ENCODE measurements around the gene NETO1.

Gene NETO1

DNA sequence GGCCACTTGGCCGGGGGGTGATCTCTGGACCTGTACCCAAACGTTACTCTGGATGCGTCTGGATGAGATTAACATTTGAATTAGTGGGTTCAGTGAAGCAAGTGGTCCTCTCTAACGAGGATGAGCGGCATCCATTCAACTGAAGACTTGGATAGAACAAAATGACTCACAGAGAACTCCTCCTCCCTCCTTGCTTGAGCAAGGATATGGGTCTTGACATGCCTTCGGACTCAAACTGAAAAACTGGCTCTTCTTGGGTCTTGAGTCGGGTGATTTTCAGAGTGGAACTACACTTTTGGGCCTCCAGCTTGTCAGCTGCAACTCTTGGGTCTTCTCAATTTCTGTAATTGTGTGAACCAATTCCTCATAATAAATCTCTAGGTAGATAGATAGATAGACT, 47.2 kb downstream of the NETO1 start:
- Mint-ChIP-seq H3K4me3 (no peak overlapping the region), H3K27ac (no peak overlapping the region), H3K9me3 (peaks cover 5% of the 10 kb centered on the region), H3K36me3 (ENCODE audit: low read depth) (no peaks in the 10 kb centered on the region), H3K27me3 (no peaks in the 10 kb centered on the region), H3K4me1 (ENCODE audit: low read depth) (no peaks in the 10 kb centered on the region)

DNA sequence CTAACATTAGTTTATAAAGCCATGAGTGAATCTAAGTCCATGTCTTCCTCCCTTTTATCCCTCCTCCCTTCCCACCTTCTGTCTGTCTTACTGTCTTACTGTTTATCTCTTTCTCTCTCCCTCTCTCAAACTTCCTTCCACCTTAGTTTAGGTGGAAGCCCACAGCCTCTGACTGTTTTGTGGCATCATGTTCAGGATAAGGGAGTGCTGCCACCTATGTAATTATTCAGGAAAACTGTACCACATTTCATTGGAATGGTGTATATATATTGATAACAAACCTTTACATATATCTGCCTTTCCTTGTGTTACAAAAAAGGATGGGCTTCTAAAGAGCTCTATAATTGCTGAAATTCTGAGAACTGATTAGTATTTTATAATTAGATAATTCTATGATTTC, 48.7 kb downstream of the NETO1 start:
- no peaks in the 10 kb centered on the region for H3K4me1 Mint-ChIP-seq (ENCODE audit: low read depth)
- no peaks in the 10 kb centered on the region for H3K36me3 Mint-ChIP-seq (ENCODE audit: low read depth)
- no peaks in the 10 kb centered on the region for H3K27me3 Mint-ChIP-seq
- no peak overlapping the region for H3K27ac Mint-ChIP-seq
- no peak overlapping the region for H3K4me3 Mint-ChIP-seq
- peaks cover 5% of the 10 kb centered on the region for H3K9me3 Mint-ChIP-seq

GRCh38 chr18:72811047-72811446, 56.7 kb downstream of the NETO1 start:
- Mint-ChIP-seq H3K36me3 (ENCODE audit: low read depth) (no peaks in the 10 kb centered on the region), H3K27ac (no peak overlapping the region), H3K27me3 (no peaks in the 10 kb centered on the region), H3K4me3 (no peak overlapping the region), H3K9me3 (peaks cover 5% of the 10 kb centered on the region), H3K4me1 (ENCODE audit: low read depth) (no peaks in the 10 kb centered on the region)

- H3K27ac Mint-ChIP-seq = no peak overlapping the region
- H3K4me1 Mint-ChIP-seq (ENCODE audit: low read depth) = no peaks in the 10 kb centered on the region
- H3K9me3 Mint-ChIP-seq = peaks cover 5% of the 10 kb centered on the region
- H3K36me3 Mint-ChIP-seq (ENCODE audit: low read depth) = no peaks in the 10 kb centered on the region
- no peaks in the 10 kb centered on the region for H3K27me3 Mint-ChIP-seq
- H3K4me3 Mint-ChIP-seq = no peak overlapping the region
Observed at GRCh38 chr18:72808680-72809079, 59.1 kb downstream of the NETO1 start.

- H3K27me3 Mint-ChIP-seq = no peaks in the 10 kb centered on the region
- no peaks in the 10 kb centered on the region for H3K9me3 Mint-ChIP-seq
- H3K36me3 Mint-ChIP-seq (ENCODE audit: low read depth) = no peaks in the 10 kb centered on the region
- H3K4me3 Mint-ChIP-seq = no peak overlapping the region
- H3K27ac Mint-ChIP-seq = no peak overlapping the region
- H3K4me1 Mint-ChIP-seq (ENCODE audit: low read depth) = no peaks in the 10 kb centered on the region
Observed at GRCh38 chr18:72799106-72799505, 68.7 kb downstream of the NETO1 start.

GRCh38 chr18:72783530-72783929, 84.3 kb downstream of the NETO1 start:
- no peaks in the 10 kb centered on the region for H3K9me3 Mint-ChIP-seq
- H3K27ac Mint-ChIP-seq = no peak overlapping the region
- H3K36me3 Mint-ChIP-seq (ENCODE audit: low read depth) = no peaks in the 10 kb centered on the region
- no peaks in the 10 kb centered on the region for H3K4me1 Mint-ChIP-seq (ENCODE audit: low read depth)
- H3K4me3 Mint-ChIP-seq = no peak overlapping the region
- no peaks in the 10 kb centered on the region for H3K27me3 Mint-ChIP-seq

GRCh38 chr18:72774914-72775313, 92.9 kb downstream of the NETO1 start:
- no peaks in the 10 kb centered on the region for H3K27me3 Mint-ChIP-seq

GRCh38 chr18:72772916-72773315, 94.9 kb downstream of the NETO1 start:
- Mint-ChIP-seq H3K9me3 (no peaks in the 10 kb centered on the region), H3K36me3 (ENCODE audit: low read depth) (no peaks in the 10 kb centered on the region), H3K27ac (no peak overlapping the region), H3K27me3 (no peaks in the 10 kb centered on the region), H3K4me1 (ENCODE audit: low read depth) (no peaks in the 10 kb centered on the region), H3K4me3 (no peak overlapping the region)

More at GRCh38 chr18:72774914-72775313, 92.9 kb downstream of the NETO1 start:
- no peak overlapping the region for H3K27ac Mint-ChIP-seq
- no peaks in the 10 kb centered on the region for H3K9me3 Mint-ChIP-seq
- H3K4me1 Mint-ChIP-seq (ENCODE audit: low read depth) = no peaks in the 10 kb centered on the region
- no peaks in the 10 kb centered on the region for H3K36me3 Mint-ChIP-seq (ENCODE audit: low read depth)
- H3K4me3 Mint-ChIP-seq = no peak overlapping the region

- Mint-ChIP-seq H3K4me1 (ENCODE audit: low read depth) (no peaks in the 10 kb centered on the region), H3K4me3 (no peak overlapping the region), H3K9me3 (no peaks in the 10 kb centered on the region), H3K36me3 (ENCODE audit: low read depth) (no peaks in the 10 kb centered on the region), H3K27ac (no peak overlapping the region), H3K27me3 (no peaks in the 10 kb centered on the region)
Observed at GRCh38 chr18:72768681-72769229, 99.0 kb downstream of the NETO1 start.

DNA sequence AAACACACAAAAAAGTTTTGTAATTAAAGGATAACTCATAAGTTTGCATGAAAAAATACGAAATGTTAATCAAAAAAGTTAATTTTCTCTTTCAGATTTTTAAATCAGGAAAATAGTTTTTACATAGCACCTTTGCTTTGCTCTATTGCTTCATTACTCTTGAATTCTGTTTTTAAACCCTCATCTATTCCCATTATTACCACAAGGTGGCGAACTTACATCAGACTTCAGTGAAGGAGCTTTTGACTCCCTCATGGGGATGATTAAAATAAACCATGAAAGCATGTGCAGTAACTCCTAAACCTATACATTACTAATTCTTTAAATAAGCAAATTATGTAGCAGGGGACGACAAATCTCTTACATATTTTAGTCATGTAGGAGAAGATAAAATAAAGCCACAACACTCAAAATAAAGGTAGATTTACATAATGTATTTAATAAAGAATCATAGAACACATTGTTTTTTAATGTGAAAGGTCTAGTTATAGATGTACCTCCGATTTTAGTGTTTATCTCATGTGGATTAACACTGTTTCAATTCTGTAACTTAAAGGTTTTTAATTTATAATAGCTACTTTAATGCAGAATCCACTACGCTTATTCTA, 105.2 kb downstream of the NETO1 start:
- no peaks in the 10 kb centered on the region for H3K27me3 Mint-ChIP-seq
- no peaks in the 10 kb centered on the region for H3K9me3 Mint-ChIP-seq
- no peak overlapping the region for H3K4me3 Mint-ChIP-seq
- H3K36me3 Mint-ChIP-seq (ENCODE audit: low read depth) = no peaks in the 10 kb centered on the region
- H3K27ac Mint-ChIP-seq = no peak overlapping the region
- H3K4me1 Mint-ChIP-seq (ENCODE audit: low read depth) = no peaks in the 10 kb centered on the region

GRCh38 chr18:72752220-72752619, 115.6 kb downstream of the NETO1 start:
- no peaks in the 10 kb centered on the region for H3K36me3 Mint-ChIP-seq (ENCODE audit: low read depth)
- H3K27me3 Mint-ChIP-seq = no peaks in the 10 kb centered on the region
- H3K27ac Mint-ChIP-seq = no peak overlapping the region
- no peaks in the 10 kb centered on the region for H3K4me1 Mint-ChIP-seq (ENCODE audit: low read depth)
- H3K4me3 Mint-ChIP-seq = no peak overlapping the region
- no peaks in the 10 kb centered on the region for H3K9me3 Mint-ChIP-seq

DNA sequence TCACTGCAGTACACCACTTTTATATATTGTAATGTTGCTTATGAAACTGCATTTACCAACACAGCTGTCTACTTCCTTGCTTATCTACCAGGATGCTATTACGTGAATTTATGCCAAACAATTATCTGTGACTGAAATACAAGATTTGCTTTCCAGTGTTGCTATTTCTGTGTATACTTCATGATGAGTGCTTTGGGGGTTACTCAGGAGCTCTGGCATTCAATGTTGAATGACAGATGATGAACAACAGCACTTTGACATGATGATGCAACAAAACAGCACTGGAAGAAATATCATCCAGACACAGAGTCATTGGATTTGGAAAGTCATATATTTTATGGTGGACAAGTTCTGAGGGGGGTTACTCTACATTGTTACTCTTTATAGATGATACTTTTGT, 125.8 kb downstream of the NETO1 start:
- Mint-ChIP-seq H3K9me3 (no peaks in the 10 kb centered on the region), H3K27ac (no peak overlapping the region), H3K27me3 (no peaks in the 10 kb centered on the region), H3K4me1 (ENCODE audit: low read depth) (no peaks in the 10 kb centered on the region), H3K4me3 (no peak overlapping the region), H3K36me3 (ENCODE audit: low read depth) (no peaks in the 10 kb centered on the region)

DNA sequence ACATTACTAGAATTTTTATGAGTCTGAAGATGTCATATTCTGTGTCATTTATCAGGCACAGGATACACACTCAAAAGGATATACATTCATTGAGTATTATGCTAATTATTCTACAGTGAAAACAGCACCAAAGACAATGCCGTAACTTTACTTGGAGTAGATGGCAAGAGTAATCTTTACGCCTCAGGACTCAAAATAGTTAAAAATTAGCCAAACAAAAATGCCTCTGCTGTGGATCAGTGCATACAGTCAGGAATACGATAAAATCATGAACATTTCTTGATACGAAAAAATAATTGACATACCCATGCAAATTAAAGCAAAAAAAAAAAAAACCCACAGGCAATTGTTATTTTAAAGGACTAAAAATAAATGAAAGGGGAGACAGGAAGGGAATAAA, 129.7 kb downstream of the NETO1 start:
- H3K27ac Mint-ChIP-seq = no peak overlapping the region
- no peaks in the 10 kb centered on the region for H3K36me3 Mint-ChIP-seq (ENCODE audit: low read depth)

GRCh38 chr18:72727776-72728175, 140.0 kb downstream of the NETO1 start:
- Mint-ChIP-seq H3K36me3 (ENCODE audit: low read depth) (no peaks in the 10 kb centered on the region), H3K27ac (no peak overlapping the region), H3K9me3 (no peaks in the 10 kb centered on the region), H3K4me1 (ENCODE audit: low read depth) (no peaks in the 10 kb centered on the region), H3K27me3 (no peaks in the 10 kb centered on the region), H3K4me3 (no peak overlapping the region)

More for the DNA sequence above, 129.7 kb downstream of the NETO1 start:
- H3K4me1 Mint-ChIP-seq (ENCODE audit: low read depth) = no peaks in the 10 kb centered on the region
- no peak overlapping the region for H3K4me3 Mint-ChIP-seq
- no peaks in the 10 kb centered on the region for H3K9me3 Mint-ChIP-seq
- H3K27me3 Mint-ChIP-seq = no peaks in the 10 kb centered on the region

- Mint-ChIP-seq H3K27ac (no peak overlapping the region), H3K9me3 (no peaks in the 10 kb centered on the region), H3K4me3 (no peak overlapping the region), H3K4me1 (ENCODE audit: low read depth) (no peaks in the 10 kb centered on the region), H3K27me3 (no peaks in the 10 kb centered on the region), H3K36me3 (ENCODE audit: low read depth) (no peaks in the 10 kb centered on the region)
Observed at GRCh38 chr18:72727038-72727655, 140.6 kb downstream of the NETO1 start.

GRCh38 chr18:72726201-72726600, 141.6 kb downstream of the NETO1 start:
- H3K4me1 Mint-ChIP-seq (ENCODE audit: low read depth) = no peaks in the 10 kb centered on the region
- no peak overlapping the region for H3K27ac Mint-ChIP-seq
- no peaks in the 10 kb centered on the region for H3K27me3 Mint-ChIP-seq
- H3K4me3 Mint-ChIP-seq = no peak overlapping the region
- H3K36me3 Mint-ChIP-seq (ENCODE audit: low read depth) = no peaks in the 10 kb centered on the region
- H3K9me3 Mint-ChIP-seq = no peaks in the 10 kb centered on the region
